ENCODE data around the gene ACER2.

The ACER2 gene

GRCh38 chr9:19470981-19471650, 62.3 kb downstream of the ACER2 start:
- Histone ChIP-seq H2BK120ac (ENCODE audit: low read depth, low read length) (no peak overlapping the region), H2AK5ac (ENCODE audit: low read depth, low read length) (no peak overlapping the region), H3K14ac (ENCODE audit: low read length) (no peak overlapping the region), H3K4me3 (ENCODE audit: low read length in 2 of 2) (no peak overlapping the region), H2BK15ac (ENCODE audit: low read length) (no peak overlapping the region), H3K4me1 (ENCODE audit: control insufficient read depth in 2 of 2, insufficient read depth in 1 of 2, low read depth in 1 of 2, low read length in 2 of 2) (peaks cover 2 to 3% of the 10 kb centered on the region in 2 donors), H2BK12ac (ENCODE audit: low read length) (no peak overlapping the region), H3K79me1 (ENCODE audit: low read depth, low read length) (no peaks in the 10 kb centered on the region), H3K18ac (ENCODE audit: low read length) (no peak overlapping the region), H4K8ac (ENCODE audit: low read depth, low read length) (no peak overlapping the region), H3K4ac (ENCODE audit: low read length) (no peak overlapping the region), H2AFZ (ENCODE audit: low read length) (no peak overlapping the region), H3K9ac (ENCODE audit: low read depth, low read length, poor library complexity) (no peak overlapping the region), H3K36me3 (replicated peaks in 1 of 2; ENCODE audit: control insufficient read depth in 2 of 2, insufficient read depth in 2 of 2, low read length in 2 of 2) (no peaks in the 10 kb centered on the region), H3K27me3 (ENCODE audit: control insufficient read depth in 3 of 3, insufficient read depth in 3 of 3, low read depth in 1 of 3, low read length in 3 of 3) (peaks cover 0 to 16% (median 0%) of the 10 kb centered on the region in 3 experiments), H3K27ac (replicated peaks; ENCODE audit: low read length) (no peak overlapping the region), H2BK5ac (ENCODE audit: low read length) (no peak overlapping the region), H4K91ac (ENCODE audit: low read depth, low read length, poor library complexity) (no peak overlapping the region), H3K9me3 (replicated peaks in 1 of 2; ENCODE audit: control insufficient read depth in 2 of 2, insufficient read depth in 1 of 2, low read depth in 1 of 2, low read length in 2 of 2) (no peaks in the 10 kb centered on the region), H3K4me2 (ENCODE audit: insufficient read depth, low read length, poor library complexity, severe bottlenecking) (no peak overlapping the region), H3K23ac (ENCODE audit: low read depth, low read length, poor library complexity) (no peak overlapping the region)
- no peak for DNase-seq (ENCODE audit: low spot score)
- WGBS, 2 donors (ENCODE audit: extremely low coverage in 2 of 2, insufficient read length in 2 of 2, insufficient replicate concordance in 1 of 2) = no CpG with 5 or more reads among the region's 10 CpGs

GRCh38 chr9:19471737-19472648, 63.2 kb downstream of the ACER2 start:
- no peaks in the 10 kb centered on the region for H3K79me1 ChIP-seq (ENCODE audit: low read depth, low read length)

GRCh38 chr9:19473605-19474004, 64.8 kb downstream of the ACER2 start:
- no peak overlapping the region for H3K9ac ChIP-seq (ENCODE audit: low read depth, low read length, poor library complexity)
- peaks cover 2 to 3% of the 10 kb centered on the region in 2 donors for H3K4me1 ChIP-seq (ENCODE audit: control insufficient read depth in 2 of 2, insufficient read depth in 1 of 2, low read depth in 1 of 2, low read length in 2 of 2)
- H3K27ac ChIP-seq (replicated peaks; ENCODE audit: low read length) = no peak overlapping the region
- DNase-seq (ENCODE audit: low spot score) = no peak
- no peak overlapping the region for H4K8ac ChIP-seq (ENCODE audit: low read depth, low read length)
- H3K4me2 ChIP-seq (ENCODE audit: insufficient read depth, low read length, poor library complexity, severe bottlenecking) = no peak overlapping the region
- H3K14ac ChIP-seq (ENCODE audit: low read length) = no peak overlapping the region
- no peak overlapping the region for H2AK5ac ChIP-seq (ENCODE audit: low read depth, low read length)
- no peak overlapping the region for H2AFZ ChIP-seq (ENCODE audit: low read length)
- no peak overlapping the region for H2BK5ac ChIP-seq (ENCODE audit: low read length)
- no peak overlapping the region for H4K91ac ChIP-seq (ENCODE audit: low read depth, low read length, poor library complexity)
- no peak overlapping the region for H3K4ac ChIP-seq (ENCODE audit: low read length)
- no peak overlapping the region for H3K18ac ChIP-seq (ENCODE audit: low read length)
- no peak overlapping the region for H3K23ac ChIP-seq (ENCODE audit: low read depth, low read length, poor library complexity)
- H2BK15ac ChIP-seq (ENCODE audit: low read length) = no peak overlapping the region
- H3K27me3 ChIP-seq (ENCODE audit: control insufficient read depth in 3 of 3, insufficient read depth in 3 of 3, low read depth in 1 of 3, low read length in 3 of 3) = peaks cover 0 to 15% (median 0%) of the 10 kb centered on the region in 3 experiments
- no peak overlapping the region for H2BK12ac ChIP-seq (ENCODE audit: low read length)
- H2BK120ac ChIP-seq (ENCODE audit: low read depth, low read length) = no peak overlapping the region
- no peaks in the 10 kb centered on the region for H3K36me3 ChIP-seq (replicated peaks in 1 of 2; ENCODE audit: control insufficient read depth in 2 of 2, insufficient read depth in 2 of 2, low read length in 2 of 2)
- H3K79me1 ChIP-seq (ENCODE audit: low read depth, low read length) = no peaks in the 10 kb centered on the region
- H3K9me3 ChIP-seq (replicated peaks in 1 of 2; ENCODE audit: control insufficient read depth in 2 of 2, insufficient read depth in 1 of 2, low read depth in 1 of 2, low read length in 2 of 2) = no peaks in the 10 kb centered on the region
- no peak overlapping the region for H3K4me3 ChIP-seq (ENCODE audit: low read length in 2 of 2)

More at GRCh38 chr9:19471737-19472648, 63.2 kb downstream of the ACER2 start:
- Histone ChIP-seq H3K4me1 (ENCODE audit: control insufficient read depth in 2 of 2, insufficient read depth in 1 of 2, low read depth in 1 of 2, low read length in 2 of 2) (peaks cover 2 to 3% of the 10 kb centered on the region in 2 donors), H3K27me3 (ENCODE audit: control insufficient read depth in 3 of 3, insufficient read depth in 3 of 3, low read depth in 1 of 3, low read length in 3 of 3) (peaks cover 0 to 15% (median 0%) of the 10 kb centered on the region in 3 experiments), H3K9me3 (replicated peaks in 1 of 2; ENCODE audit: control insufficient read depth in 2 of 2, insufficient read depth in 1 of 2, low read depth in 1 of 2, low read length in 2 of 2) (no peaks in the 10 kb centered on the region), H3K4me3 (ENCODE audit: low read length in 2 of 2) (no peak overlapping the region), H4K8ac (ENCODE audit: low read depth, low read length) (peak overlapping the region; percentile 20), H3K23ac (ENCODE audit: low read depth, low read length, poor library complexity) (no peak overlapping the region), H3K14ac (ENCODE audit: low read length) (no peak overlapping the region), H3K36me3 (replicated peaks in 1 of 2; ENCODE audit: control insufficient read depth in 2 of 2, insufficient read depth in 2 of 2, low read length in 2 of 2) (no peaks in the 10 kb centered on the region), H2BK12ac (ENCODE audit: low read length) (no peak overlapping the region), H2AFZ (ENCODE audit: low read length) (peak overlapping the region; percentile 85), H2BK15ac (ENCODE audit: low read length) (no peak overlapping the region), H3K18ac (ENCODE audit: low read length) (no peak overlapping the region), H2AK5ac (ENCODE audit: low read depth, low read length) (no peak overlapping the region), H3K4me2 (ENCODE audit: insufficient read depth, low read length, poor library complexity, severe bottlenecking) (peak overlapping the region; percentile 46), H3K4ac (ENCODE audit: low read length) (no peak overlapping the region), H3K27ac (replicated peaks; ENCODE audit: low read length) (no peak overlapping the region), H3K9ac (ENCODE audit: low read depth, low read length, poor library complexity) (no peak overlapping the region), H4K91ac (ENCODE audit: low read depth, low read length, poor library complexity) (no peak overlapping the region), H2BK5ac (ENCODE audit: low read length) (no peak overlapping the region), H2BK120ac (ENCODE audit: low read depth, low read length) (no peak overlapping the region)
- WGBS, 2 donors (ENCODE audit: extremely low coverage in 2 of 2, insufficient read length in 2 of 2, insufficient replicate concordance in 1 of 2) = no CpG with 5 or more reads among the region's 18 CpGs
- DNase-seq (ENCODE audit: low spot score) = peak; percentile 57

GRCh38 chr9:19479874-19480273, 71.1 kb downstream of the ACER2 start:
- no peak overlapping the region for H2AFZ ChIP-seq (ENCODE audit: low read length)
- H3K4me2 ChIP-seq (ENCODE audit: insufficient read depth, low read length, poor library complexity, severe bottlenecking) = no peak overlapping the region
- no peak overlapping the region for H2BK120ac ChIP-seq (ENCODE audit: low read depth, low read length)
- H3K14ac ChIP-seq (ENCODE audit: low read length) = no peak overlapping the region
- H3K23ac ChIP-seq (ENCODE audit: low read depth, low read length, poor library complexity) = no peak overlapping the region
- no peaks in the 10 kb centered on the region for H3K27me3 ChIP-seq (ENCODE audit: control insufficient read depth in 3 of 3, insufficient read depth in 3 of 3, low read depth in 1 of 3, low read length in 3 of 3)
- H3K4me3 ChIP-seq (ENCODE audit: low read length in 2 of 2) = no peak overlapping the region
- no peak overlapping the region for H2BK15ac ChIP-seq (ENCODE audit: low read length)
- no peaks in the 10 kb centered on the region for H3K36me3 ChIP-seq (replicated peaks in 1 of 2; ENCODE audit: control insufficient read depth in 2 of 2, insufficient read depth in 2 of 2, low read length in 2 of 2)
- H2BK5ac ChIP-seq (ENCODE audit: low read length) = no peak overlapping the region
- H3K18ac ChIP-seq (ENCODE audit: low read length) = no peak overlapping the region
- H3K9ac ChIP-seq (ENCODE audit: low read depth, low read length, poor library complexity) = no peak overlapping the region
- no peak overlapping the region for H3K4ac ChIP-seq (ENCODE audit: low read length)
- DNase-seq (ENCODE audit: low spot score) = no peak
- no peak overlapping the region for H4K8ac ChIP-seq (ENCODE audit: low read depth, low read length)
- peaks cover 0 to 3% of the 10 kb centered on the region in 2 donors for H3K4me1 ChIP-seq (ENCODE audit: control insufficient read depth in 2 of 2, insufficient read depth in 1 of 2, low read depth in 1 of 2, low read length in 2 of 2)
- no peak overlapping the region for H3K27ac ChIP-seq (replicated peaks; ENCODE audit: low read length)
- H3K79me1 ChIP-seq (ENCODE audit: low read depth, low read length) = no peaks in the 10 kb centered on the region
- H3K9me3 ChIP-seq (replicated peaks in 1 of 2; ENCODE audit: control insufficient read depth in 2 of 2, insufficient read depth in 1 of 2, low read depth in 1 of 2, low read length in 2 of 2) = no peaks in the 10 kb centered on the region
- H4K91ac ChIP-seq (ENCODE audit: low read depth, low read length, poor library complexity) = no peak overlapping the region
- H2BK12ac ChIP-seq (ENCODE audit: low read length) = no peak overlapping the region
- H2AK5ac ChIP-seq (ENCODE audit: low read depth, low read length) = no peak overlapping the region
